ENCODE measurements around the gene KLK1. TPM values are rescaled to one million over a fixed set of nuclear protein-coding genes. Genes with fewer than 3 reads are reported as not detected.

KLK1 gene
- total and polyA plus RNA-seq, 10 of the 15 experiments (the other 5 are each of a cell fraction or from before 2014, with no cell fraction given), result 3.4 to 27.5 (median 20.2) TPM

GRCh38 chr19:50833117-50833801, 9.7 kb upstream of the KLK1 start, which contains the start of gene KLK15 (continued):
- TF ChIP-seq PRDM15 (CRISPR knock-in tag; IDR thresholded peaks at IDR 0.05) (no peak), BACH1 (IDR thresholded peaks at IDR 0.05; ENCODE audit: borderline replicate concordance) (no peak), RAD51 (IDR thresholded peaks at IDR 0.05) (no peak), CEBPZ (IDR thresholded peaks at IDR 0.05; ENCODE audit: low read depth, low read length) (no peak), ZNF217 (IDR thresholded peaks at IDR 0.05) (no peak)
